ENCODE results near the gene THNSL1.
"Not testable (repeated sequence)": the region's sequence is repeated elsewhere in the genome, so short reads cannot be mapped to it uniquely, and the experiment has no call there.

THNSL1 gene

DNA sequence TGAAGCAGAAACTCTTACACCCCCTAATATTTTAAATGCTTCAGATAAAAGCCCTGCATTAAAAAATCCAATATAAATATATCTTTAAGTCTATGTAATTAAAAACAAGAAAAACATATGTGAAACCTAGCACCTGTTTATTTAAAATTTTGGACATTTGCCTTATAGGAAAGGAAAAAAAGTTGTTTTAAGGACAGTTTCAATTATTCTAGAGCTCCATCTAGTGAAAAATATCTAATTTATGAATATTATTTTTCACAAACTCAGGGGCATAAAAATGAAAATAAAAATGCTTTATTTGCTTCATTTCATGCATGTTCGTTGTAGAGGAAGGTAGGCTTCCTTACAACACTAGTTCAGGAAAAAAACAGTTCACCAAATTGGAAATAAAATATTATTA is 26.5 kb upstream of the THNSL1 start:
- H3K27ac ChIP-seq, result no peak overlapping the region
- TF ChIP-seq, protein P1, sequence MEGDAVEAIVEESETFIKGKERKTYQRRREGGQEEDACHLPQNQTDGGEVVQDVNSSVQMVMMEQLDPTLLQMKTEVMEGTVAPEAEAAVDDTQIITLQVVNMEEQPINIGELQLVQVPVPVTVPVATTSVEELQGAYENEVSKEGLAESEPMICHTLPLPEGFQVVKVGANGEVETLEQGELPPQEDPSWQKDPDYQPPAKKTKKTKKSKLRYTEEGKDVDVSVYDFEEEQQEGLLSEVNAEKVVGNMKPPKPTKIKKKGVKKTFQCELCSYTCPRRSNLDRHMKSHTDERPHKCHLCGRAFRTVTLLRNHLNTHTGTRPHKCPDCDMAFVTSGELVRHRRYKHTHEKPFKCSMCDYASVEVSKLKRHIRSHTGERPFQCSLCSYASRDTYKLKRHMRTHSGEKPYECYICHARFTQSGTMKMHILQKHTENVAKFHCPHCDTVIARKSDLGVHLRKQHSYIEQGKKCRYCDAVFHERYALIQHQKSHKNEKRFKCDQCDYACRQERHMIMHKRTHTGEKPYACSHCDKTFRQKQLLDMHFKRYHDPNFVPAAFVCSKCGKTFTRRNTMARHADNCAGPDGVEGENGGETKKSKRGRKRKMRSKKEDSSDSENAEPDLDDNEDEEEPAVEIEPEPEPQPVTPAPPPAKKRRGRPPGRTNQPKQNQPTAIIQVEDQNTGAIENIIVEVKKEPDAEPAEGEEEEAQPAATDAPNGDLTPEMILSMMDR (conservative IDR thresholded peaks at IDR 0.05), result no peak

DNA sequence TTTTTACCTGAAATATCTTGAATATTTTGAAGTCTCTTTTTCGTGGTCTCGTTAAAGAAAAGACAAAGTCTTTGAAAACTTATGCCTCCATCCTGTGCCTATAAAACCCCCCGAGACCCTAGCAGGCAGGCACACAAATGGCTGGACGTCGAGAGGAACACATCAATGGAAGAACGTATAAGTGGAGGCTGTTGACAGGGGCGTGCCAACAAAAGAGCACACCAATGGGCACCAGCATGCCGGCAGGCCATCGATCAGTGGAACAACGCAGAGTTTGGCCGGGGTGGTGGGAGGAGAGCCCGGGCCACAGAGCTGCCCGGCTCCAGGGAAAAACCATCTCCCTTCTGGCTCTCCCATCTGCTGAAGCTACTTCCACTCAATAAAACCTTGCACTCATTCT is 25.1 kb upstream of the THNSL1 start:
- TF ChIP-seq, protein P1 (conservative IDR thresholded peaks at IDR 0.05), result no peak
- no peak overlapping the region for H3K27ac ChIP-seq

GRCh38 chr10:24992512-24993133 is 23.8 kb upstream of the THNSL1 start:
- no peak overlapping the region for H3K27ac ChIP-seq
- TF ChIP-seq, protein P1 (conservative IDR thresholded peaks at IDR 0.05), result no peak

- TF ChIP-seq, protein P1 (conservative IDR thresholded peaks at IDR 0.05), result no peak
- H3K27ac ChIP-seq, result no peak overlapping the region
Measured at GRCh38 chr10:24993237-24993958, 23.0 kb upstream of the THNSL1 start.

GRCh38 chr10:24995072-24995471 is 21.3 kb upstream of the THNSL1 start:
- TF ChIP-seq, protein P1 (conservative IDR thresholded peaks at IDR 0.05), result no peak
- H3K27ac ChIP-seq, result no peak overlapping the region

- no peak overlapping the region for H3K27ac ChIP-seq
- TF ChIP-seq, protein P1 (conservative IDR thresholded peaks at IDR 0.05), result no peak
Measured at GRCh38 chr10:24998044-24998443, 18.4 kb upstream of the THNSL1 start.

- not testable (repeated sequence) for H3K27ac ChIP-seq
Measured at GRCh38 chr10:25011591-25011990, 4.8 kb upstream of the THNSL1 start.

DNA sequence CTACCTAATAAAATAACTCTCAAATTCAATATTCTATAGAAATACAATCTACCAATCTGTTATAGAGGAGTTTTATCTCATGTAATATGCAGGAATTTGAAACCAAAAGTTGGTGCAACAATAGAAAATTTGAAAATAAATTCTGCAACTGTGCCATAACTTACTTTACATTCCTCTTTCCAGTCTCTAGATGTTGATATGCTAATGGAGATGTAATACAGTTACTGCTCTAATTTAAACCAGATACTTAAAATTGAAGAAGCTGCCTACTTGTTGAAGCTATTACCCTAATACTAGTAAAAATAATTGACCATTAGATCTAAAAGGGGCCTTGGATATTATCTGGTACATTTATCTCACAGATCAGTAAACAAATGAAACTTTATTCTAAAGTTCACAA is 1.8 kb upstream of the THNSL1 start:
- TF ChIP-seq, protein P1 (conservative IDR thresholded peaks at IDR 0.05), result no peak
- no peak overlapping the region for H3K27ac ChIP-seq
